HS-27A (cell line): ENCODE results near the gene C19orf38.
"Not testable (repeated sequence)": the region's sequence is repeated elsewhere in the genome, so short reads cannot be mapped to it uniquely, and the experiment has no call there.

Experiments used
- DNase-seq: peaks from one replicate; pipeline ENCODE4 v3.0.0-alpha.2; 2012; ENCODE audit warnings: low read depth, missing footprints

Gene C19orf38

GRCh38 chr19:10876459-10877240, 28.4 kb downstream of the C19orf38 start:
- no peak for DNase-seq

GRCh38 chr19:10877608-10878007, 29.4 kb downstream of the C19orf38 start:
- not testable (repeated sequence) for DNase-seq

- no peak for DNase-seq
Measured at GRCh38 chr19:10878253-10878652, 30.0 kb downstream of the C19orf38 start.

- DNase-seq = no peak
Measured at GRCh38 chr19:10881403-10882107, 33.3 kb downstream of the C19orf38 start.

- no peak for DNase-seq
Measured at GRCh38 chr19:10882108-10882457, 33.9 kb downstream of the C19orf38 start.

GRCh38 chr19:10884274-10884673, 36.1 kb downstream of the C19orf38 start:
- DNase-seq = peak; percentile 57

GRCh38 chr19:10885201-10886169, 37.3 kb downstream of the C19orf38 start:
- no peak for DNase-seq

- no peak for DNase-seq
Measured at GRCh38 chr19:10887616-10888367, 39.6 kb downstream of the C19orf38 start.

- DNase-seq = no peak
Measured at GRCh38 chr19:10888421-10888866, 40.2 kb downstream of the C19orf38 start.

GRCh38 chr19:10889880-10890279, 41.7 kb downstream of the C19orf38 start:
- DNase-seq = no peak

- no peak for DNase-seq
Measured at GRCh38 chr19:10891405-10892086, 43.3 kb downstream of the C19orf38 start.

GRCh38 chr19:10892256-10892655, 44.0 kb downstream of the C19orf38 start:
- no peak for DNase-seq

- DNase-seq = no peak
Measured at GRCh38 chr19:10894911-10895213, 46.6 kb downstream of the C19orf38 start.

- DNase-seq = no peak
Measured at GRCh38 chr19:10895363-10895762, 47.1 kb downstream of the C19orf38 start.

- DNase-seq = no peak
Measured at GRCh38 chr19:10895920-10896319, 47.7 kb downstream of the C19orf38 start.

- no peak for DNase-seq
Measured at GRCh38 chr19:10896851-10897526, 48.8 kb downstream of the C19orf38 start.

GRCh38 chr19:10898633-10899032, 50.4 kb downstream of the C19orf38 start:
- no peak for DNase-seq

- no peak for DNase-seq
Measured at GRCh38 chr19:10899151-10899653, 51.0 kb downstream of the C19orf38 start.

GRCh38 chr19:10907925-10908324, 59.7 kb downstream of the C19orf38 start:
- DNase-seq = no peak

- DNase-seq = no peak
Measured at GRCh38 chr19:10908380-10908960, 60.3 kb downstream of the C19orf38 start.
